ENCODE results near the gene CACNA1H. TPM values are rescaled to one million over a fixed set of nuclear protein-coding genes. Genes with fewer than 3 reads are reported as not detected.

CACNA1H gene
- total RNA-seq, 1 experiment from 2014 or later, result 24.3 TPM

GRCh38 chr16:1176280-1176897 lies 23.5 kb downstream of the CACNA1H start (continued):
- no peak for TF ChIP-seq ZNF274 (IDR thresholded peaks at IDR 0.05; ENCODE audit: low read depth, low read length)
- TF ChIP-seq REST (IDR thresholded peaks at IDR 0.05; ENCODE audit: low read depth), result no peak
- no peak for TF ChIP-seq SIN3A (IDR thresholded peaks at IDR 0.05; ENCODE audit: low read depth)
- TF ChIP-seq JUND (IDR thresholded peaks at IDR 0.05), result no peak
- TF ChIP-seq ZFX (IDR thresholded peaks at IDR 0.05), result no peak

- RAD21 ChIA-PET (ENCODE audit: low non-redundant PET in 1 of 2, low total read pairs in 2 of 2, uncharacterized antibody in 2 of 2, unreplicated experiment in 2 of 2), result no interaction called here
- POLR2A ChIA-PET, result no interaction called here
- no peak overlapping the region for H3K4me2 ChIP-seq (ENCODE audit: low read length)
- no peak overlapping the region for H2AFZ ChIP-seq (ENCODE audit: low read depth, low read length, poor library complexity, severe bottlenecking)
- DNase-seq (ENCODE audit: low read depth, low spot score) (no peak), ATAC-seq (no peak)
- intact Hi-C loops (cut with micrococcal nuclease), result no loop called here
- no peaks in the 10 kb centered on the region for H3K27me3 ChIP-seq (ENCODE audit: insufficient read depth, low read length)
- peaks cover 31 to 42% of the 10 kb centered on the region in 2 experiments for H3K4me1 ChIP-seq (ENCODE audit: control insufficient read depth in 1 of 2, insufficient read depth in 2 of 2, low read length in 2 of 2)
- H3K9me3 ChIP-seq (ENCODE audit: control insufficient read depth in 1 of 2, insufficient read depth in 1 of 2, low read depth in 1 of 2, low read length in 2 of 2), result no peaks in the 10 kb centered on the region
- H3K36me3 ChIP-seq (ENCODE audit: control insufficient read depth in 1 of 2, insufficient read depth in 2 of 2, low read length in 2 of 2), result no peaks in the 10 kb centered on the region
- BruUV-seq (replicated peaks), result no TSS peak
- H3K27ac ChIP-seq (ENCODE audit: low read depth, low read length), result no peak overlapping the region
- H3K79me2 ChIP-seq (ENCODE audit: insufficient read depth, low read length), result no peaks in the 10 kb centered on the region
- CTCF ChIA-PET, result no interaction called here
- H4K20me1 ChIP-seq (ENCODE audit: insufficient read depth), result no peaks in the 10 kb centered on the region
- TF ChIP-seq ELF1 (IDR thresholded peaks at IDR 0.05; ENCODE audit: borderline replicate concordance, low read depth), result no peak
- no peak for TF ChIP-seq EZH2 (IDR thresholded peaks at IDR 0.05)
- no peak for TF ChIP-seq CBX3 (IDR thresholded peaks at IDR 0.05; ENCODE audit: low read depth)
- no peak for TF ChIP-seq JUND (IDR thresholded peaks at IDR 0.05)
- no peak for TF ChIP-seq ZBTB33 (IDR thresholded peaks at IDR 0.05; ENCODE audit: extremely low read depth, insufficient replicate concordance, low read length)
- no peak for TF ChIP-seq POLR2AphosphoS5 (IDR thresholded peaks at IDR 0.05; ENCODE audit: low read depth, low read length)
- no peak for TF ChIP-seq YY1 (IDR thresholded peaks at IDR 0.05; ENCODE audit: extremely low read depth, insufficient replicate concordance, low read depth, low read length)
- no peak overlapping the region for H3K9ac ChIP-seq (ENCODE audit: low read length)
- no peak overlapping the region for H3K4me3 ChIP-seq (replicated peaks in 1 of 2; ENCODE audit: low read depth in 1 of 2, low read length in 2 of 2)
- no peaks in the 10 kb centered on the region for H3K9me2 ChIP-seq (ENCODE audit: insufficient read depth)
These were observed 24.1 kb downstream of the CACNA1H start for GRCh38 chr16:1177053-1177452.
